ENCODE results near the gene ADAMTS2. TPM values are rescaled to one million over a fixed set of nuclear protein-coding genes. Genes with fewer than 3 reads are reported as not detected.

ADAMTS2 gene
- total and polyA plus RNA-seq, 2 experiments from 2014 or later = 1.6 to 8.1 TPM

GRCh38 chr5:179339996-179340395 is 5.3 kb downstream of the ADAMTS2 start:
- ATAC-seq = no peak
- Histone ChIP-seq H3K9me2 (ENCODE audit: insufficient read depth) (no peaks in the 10 kb centered on the region), H3K79me2 (replicated peaks; ENCODE audit: insufficient read depth) (no peaks in the 10 kb centered on the region), H3F3A (replicated peaks; ENCODE audit: low read depth) (0 out of 2 replicates have a peak, but pooled peaks cover 6% of the 10 kb centered on the region), H3K27ac (ENCODE audit: low read depth) (no peak overlapping the region), H2AFZ (no peak overlapping the region), H4K20me1 (replicated peaks; ENCODE audit: insufficient read depth) (no peaks in the 10 kb centered on the region; the same call in 1 of the 2 replicates), H3K4me1 (ENCODE audit: insufficient read depth) (peaks cover 11% of the 10 kb centered on the region; the same call in 1 of the 2 replicates), H3K4me3 (no peak overlapping the region), H3K4me2 (no peak overlapping the region), H3K36me3 (ENCODE audit: insufficient read depth) (no peaks in the 10 kb centered on the region), H3K27me3 (ENCODE audit: insufficient read depth) (peaks cover 25% of the 10 kb centered on the region)
- Mint-ChIP-seq H3K36me3 (ENCODE audit: low read depth) (no peaks in the 10 kb centered on the region; the same call in 2 of the 3 replicates), H3K9me3 (peaks cover 2% of the 10 kb centered on the region; the same call in 2 of the 3 replicates), H3K27ac (no peak overlapping the region), H3K4me1 (peaks cover 9% of the 10 kb centered on the region), H3K27me3 (ENCODE audit: insufficient read depth, low read depth, poor library complexity) (peaks cover 29% of the 10 kb centered on the region), H3K4me3 (no peak overlapping the region)
- DNase-seq (ENCODE audit: low spot score) = no peak
- no peak for TF ChIP-seq ZNF114 (CRISPR knock-in tag; IDR thresholded peaks at IDR 0.05)
- TF ChIP-seq REST (IDR thresholded peaks at IDR 0.05; ENCODE audit: unreplicated experiment) = no peak
- no peak for TF ChIP-seq EZH2 (IDR thresholded peaks at IDR 0.05; ENCODE audit: low read depth, unreplicated experiment)
- TF ChIP-seq ZNF462 (CRISPR knock-in tag; IDR thresholded peaks at IDR 0.05) = no peak
- no peak for TF ChIP-seq ETS1 (IDR thresholded peaks at IDR 0.05)
- TF ChIP-seq CREB1 (CRISPR knock-in tag; IDR thresholded peaks at IDR 0.05; ENCODE audit: low read depth) = no peak
- TF ChIP-seq ZNF331 (CRISPR knock-in tag; IDR thresholded peaks at IDR 0.05; ENCODE audit: low read depth) = no peak
- TF ChIP-seq JUNB (IDR thresholded peaks at IDR 0.05; ENCODE audit: unreplicated experiment) = no peak
- no peak for TF ChIP-seq STAT1 (IDR thresholded peaks at IDR 0.05; ENCODE audit: unreplicated experiment)
- TF ChIP-seq NANOG (IDR thresholded peaks at IDR 0.05; ENCODE audit: borderline replicate concordance) = no peak
- TF ChIP-seq, protein P1, sequence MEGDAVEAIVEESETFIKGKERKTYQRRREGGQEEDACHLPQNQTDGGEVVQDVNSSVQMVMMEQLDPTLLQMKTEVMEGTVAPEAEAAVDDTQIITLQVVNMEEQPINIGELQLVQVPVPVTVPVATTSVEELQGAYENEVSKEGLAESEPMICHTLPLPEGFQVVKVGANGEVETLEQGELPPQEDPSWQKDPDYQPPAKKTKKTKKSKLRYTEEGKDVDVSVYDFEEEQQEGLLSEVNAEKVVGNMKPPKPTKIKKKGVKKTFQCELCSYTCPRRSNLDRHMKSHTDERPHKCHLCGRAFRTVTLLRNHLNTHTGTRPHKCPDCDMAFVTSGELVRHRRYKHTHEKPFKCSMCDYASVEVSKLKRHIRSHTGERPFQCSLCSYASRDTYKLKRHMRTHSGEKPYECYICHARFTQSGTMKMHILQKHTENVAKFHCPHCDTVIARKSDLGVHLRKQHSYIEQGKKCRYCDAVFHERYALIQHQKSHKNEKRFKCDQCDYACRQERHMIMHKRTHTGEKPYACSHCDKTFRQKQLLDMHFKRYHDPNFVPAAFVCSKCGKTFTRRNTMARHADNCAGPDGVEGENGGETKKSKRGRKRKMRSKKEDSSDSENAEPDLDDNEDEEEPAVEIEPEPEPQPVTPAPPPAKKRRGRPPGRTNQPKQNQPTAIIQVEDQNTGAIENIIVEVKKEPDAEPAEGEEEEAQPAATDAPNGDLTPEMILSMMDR (conservative IDR thresholded peaks at IDR 0.05; ENCODE audit: low read depth in 2 of 2) = no peak
- TF ChIP-seq POLR2AphosphoS5 (IDR thresholded peaks at IDR 0.05; ENCODE audit: low read depth) = no peak

Measured in GM23338 (cell line).